HG02588 (cell line): ENCODE data around the gene FNIP2.

Source experiments
- ATAC-seq: cut with Tn5 transposase; IDR thresholded peaks from one replicate; pipeline ENCODE4 v1.9.1; 2021; ENCODE audit warnings: mild to moderate bottlenecking, moderate library complexity; ENCODE audit not compliant: unreplicated experiment

FNIP2 gene

DNA sequence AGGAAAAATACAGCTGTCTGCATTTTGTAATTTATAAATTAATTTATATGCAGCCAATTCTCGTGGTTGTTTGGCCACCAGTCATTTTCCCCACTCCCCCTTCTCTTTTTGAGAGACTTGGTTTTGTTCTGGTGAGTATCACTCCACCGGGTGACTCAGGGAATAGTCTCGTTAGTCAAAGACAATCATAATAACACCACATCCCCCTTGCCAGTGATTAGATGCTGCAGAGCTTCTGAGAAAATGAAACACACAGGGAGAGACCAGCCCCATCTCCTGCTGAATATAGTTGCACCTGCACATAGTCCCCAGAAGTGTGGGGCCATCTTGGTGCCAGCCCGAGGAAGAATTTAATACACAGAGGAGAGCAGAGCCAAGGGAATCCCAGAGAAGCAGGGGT is 8.0 kb upstream of the FNIP2 start:
- ATAC-seq, result no peak

DNA sequence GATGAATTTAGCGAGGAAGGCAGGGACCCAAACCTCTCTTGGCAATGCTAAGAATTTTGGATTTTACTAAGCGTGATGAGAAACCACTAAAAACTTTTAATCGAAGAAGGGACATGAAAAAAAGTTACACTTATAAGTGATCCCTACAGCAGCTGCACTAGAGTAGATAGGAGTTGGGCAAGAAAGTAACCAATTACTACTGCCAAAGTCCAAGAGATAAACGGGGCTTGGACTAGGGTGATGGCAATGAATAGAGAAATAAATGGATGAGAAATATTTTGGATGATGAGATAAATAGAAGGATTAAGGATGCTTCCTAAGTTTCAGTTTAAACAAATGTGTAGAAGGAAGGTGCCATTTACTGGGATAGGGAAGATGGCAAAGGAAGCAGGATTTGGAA is 6.3 kb upstream of the FNIP2 start:
- ATAC-seq, result no peak

DNA sequence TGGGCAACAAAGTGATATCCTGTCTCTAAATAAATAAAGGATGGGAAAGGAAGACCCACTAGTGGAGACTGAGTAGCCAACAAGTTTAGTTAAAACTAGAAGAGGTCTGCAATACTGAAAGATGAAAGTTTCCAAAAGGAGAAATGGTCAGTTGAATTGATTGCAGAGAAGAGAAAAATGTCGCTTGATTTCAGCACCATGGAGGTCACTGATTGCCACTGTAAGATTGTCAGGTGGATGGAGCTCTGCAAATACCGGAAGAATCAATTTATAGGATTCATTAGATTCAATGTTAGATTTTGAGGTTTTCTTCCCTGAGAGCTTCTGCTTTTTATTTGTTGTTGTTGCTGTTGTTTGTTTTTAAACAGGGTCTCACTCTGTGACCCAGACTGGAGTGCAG is 5.4 kb upstream of the FNIP2 start:
- ATAC-seq, result no peak

DNA sequence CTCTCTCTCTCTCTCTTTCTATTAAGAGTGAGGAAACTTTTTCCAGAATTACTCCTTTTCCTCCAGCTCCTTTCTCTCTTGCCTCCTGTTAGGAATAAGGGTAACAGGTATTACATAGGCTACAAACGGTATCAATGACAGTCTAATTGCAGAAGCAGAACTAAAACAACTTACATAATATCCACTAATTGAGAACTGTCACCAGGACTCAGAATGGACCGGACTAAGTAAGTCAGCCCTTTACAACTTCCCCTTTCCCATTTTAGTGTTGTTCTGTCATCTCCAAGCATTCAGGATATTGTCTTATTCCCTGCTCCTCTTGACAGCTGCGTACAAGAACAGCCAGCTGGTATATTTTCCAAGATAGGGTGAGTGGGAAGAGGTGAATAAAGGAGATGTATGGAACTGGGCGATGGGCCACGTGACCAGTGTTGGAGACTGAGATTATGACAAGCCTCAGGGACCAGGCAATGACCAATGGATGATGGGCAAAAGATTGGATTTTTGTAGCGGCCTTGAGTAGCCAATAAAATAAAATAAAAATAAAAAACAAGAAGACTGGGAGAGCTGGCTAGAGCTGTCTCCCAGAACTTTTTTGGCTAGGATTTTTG is 2.3 kb upstream of the FNIP2 start:
- no peak for ATAC-seq

DNA sequence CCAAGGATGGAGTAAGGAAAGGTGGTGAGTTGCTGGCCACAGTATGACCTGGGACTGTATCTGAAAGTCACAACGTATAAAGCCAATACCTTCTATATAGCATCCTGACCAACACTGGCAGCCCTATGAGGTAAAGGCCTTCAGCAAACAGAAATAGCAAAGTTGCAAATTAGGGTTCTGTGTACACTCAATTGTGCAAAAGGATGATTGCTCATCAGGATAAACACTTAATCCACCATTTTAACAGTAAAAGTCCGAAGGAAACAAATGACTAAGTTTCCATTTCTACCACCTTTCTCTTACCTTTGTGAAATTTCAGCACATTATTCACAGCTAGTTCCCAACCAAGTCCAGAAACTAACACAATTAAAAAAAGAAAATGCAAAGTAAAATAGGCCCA is 1.4 kb upstream of the FNIP2 start:
- ATAC-seq, result no peak

DNA sequence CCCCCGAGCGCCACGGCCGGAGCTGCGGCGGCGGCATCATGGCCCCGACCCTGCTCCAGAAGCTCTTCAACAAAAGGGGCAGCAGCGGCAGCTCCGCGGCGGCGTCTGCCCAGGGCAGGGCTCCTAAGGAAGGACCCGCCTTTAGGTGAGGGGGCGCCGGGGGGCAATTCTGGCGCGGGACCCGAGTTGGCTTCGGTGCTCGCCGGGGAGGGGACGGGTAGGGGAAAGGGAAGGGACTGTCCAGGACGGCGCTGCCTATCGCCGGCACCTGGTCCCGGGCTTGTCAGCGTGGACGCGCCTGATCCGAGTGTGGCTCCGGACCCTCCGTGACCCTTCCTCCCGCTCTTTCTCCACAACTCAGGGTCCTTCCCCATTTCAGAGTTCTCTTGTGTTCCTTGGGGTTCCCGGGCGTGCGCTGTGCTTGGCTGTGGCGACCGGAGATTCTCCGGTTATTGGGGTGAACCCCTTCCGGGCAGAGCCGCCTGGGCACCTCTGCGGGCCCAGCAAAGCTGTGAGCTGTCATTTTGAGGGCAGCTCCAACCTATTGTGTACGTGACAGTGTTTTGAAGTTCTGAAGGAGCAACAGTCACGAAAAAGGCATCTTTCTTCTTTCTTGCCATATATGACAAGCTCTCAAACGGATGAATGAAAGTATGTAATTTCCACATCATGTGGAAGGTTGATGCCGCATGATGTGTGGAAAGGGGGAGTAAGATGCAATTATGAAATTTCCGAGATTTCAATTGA is 522 bp downstream of the FNIP2 start:
- ATAC-seq, result peak; percentile 34

DNA sequence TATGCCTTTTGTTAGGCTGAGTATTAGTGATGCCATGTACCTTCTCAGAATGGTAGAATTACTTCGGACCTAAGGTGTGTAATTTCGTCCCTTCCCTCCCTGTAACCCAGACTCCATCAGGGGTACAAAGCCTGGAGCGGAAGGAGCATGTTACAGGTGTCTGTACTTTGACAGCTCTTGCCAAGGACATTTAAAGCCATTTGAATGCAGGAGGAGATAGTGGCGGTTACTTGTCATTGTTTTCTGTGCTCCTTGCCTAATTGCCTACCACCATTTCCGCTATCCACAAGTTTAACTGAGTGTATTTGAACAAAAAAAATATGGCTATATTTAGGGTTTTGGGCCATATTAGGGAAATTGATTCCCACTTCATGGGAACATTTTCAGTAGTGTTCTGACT is 1.8 kb downstream of the FNIP2 start:
- ATAC-seq, result no peak

DNA sequence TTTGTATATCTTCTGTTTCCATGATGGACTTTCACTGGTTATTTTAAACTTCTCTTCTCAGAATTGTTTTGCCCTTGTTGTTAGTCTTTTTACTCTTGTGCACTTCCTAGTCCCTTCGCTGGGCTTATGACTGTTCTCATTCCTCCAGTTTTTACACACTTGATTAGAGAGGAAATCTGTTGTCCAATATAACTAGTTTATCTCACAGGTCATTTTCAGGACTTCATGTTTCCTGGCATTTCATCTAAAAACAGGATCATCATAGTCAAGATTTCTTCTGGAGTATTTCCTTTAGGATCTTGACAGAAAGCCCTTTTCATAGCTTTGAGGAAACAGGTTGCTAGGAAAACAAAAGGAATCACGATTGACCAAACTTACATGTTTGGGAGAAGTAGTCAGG is 3.0 kb downstream of the FNIP2 start:
- no peak for ATAC-seq

DNA sequence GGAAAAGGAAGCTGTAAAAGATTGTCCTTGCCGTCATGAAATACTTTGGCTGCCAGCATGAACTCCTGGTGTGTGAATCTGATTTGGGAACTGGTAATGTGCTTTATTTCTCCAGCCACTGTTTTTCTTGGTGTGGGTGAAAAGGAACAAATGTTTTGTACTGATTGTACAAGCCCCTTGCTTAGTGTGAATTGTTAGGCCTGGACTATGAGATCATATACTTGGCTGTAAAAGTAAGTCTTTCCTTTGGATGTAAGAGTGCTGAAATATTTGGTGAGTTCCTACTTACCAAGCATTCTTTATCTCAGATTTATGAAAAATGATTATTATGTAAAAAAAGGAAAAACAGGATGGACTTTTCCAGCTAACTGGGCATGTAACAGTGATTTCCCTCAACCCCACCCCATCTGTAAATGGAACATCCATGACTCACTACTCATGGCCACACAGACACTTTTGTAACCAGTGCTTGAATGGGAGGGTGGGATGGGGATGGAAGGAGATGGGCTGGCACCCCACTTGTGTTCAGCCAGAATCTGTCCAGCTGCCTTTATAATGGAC is 6.3 kb downstream of the FNIP2 start:
- no peak for ATAC-seq

DNA sequence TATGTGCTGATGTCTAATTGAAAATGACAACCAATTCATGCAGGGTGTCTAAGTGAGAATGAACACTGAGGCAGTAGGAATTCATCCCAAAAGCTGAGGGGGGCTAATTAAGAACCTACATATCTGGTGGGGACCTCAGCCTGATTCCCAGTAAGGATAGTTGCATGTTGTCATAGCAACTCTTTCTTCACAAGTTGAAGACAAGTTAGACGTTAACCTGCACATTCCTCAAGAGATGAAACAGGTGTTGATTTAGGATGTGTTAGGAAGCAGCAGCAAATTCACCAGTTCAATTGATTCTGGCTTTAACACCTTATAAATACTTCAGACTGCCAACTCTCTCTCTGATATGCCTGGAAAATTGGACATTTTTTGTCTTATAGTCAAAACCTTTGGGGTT is 7.3 kb downstream of the FNIP2 start:
- ATAC-seq, result no peak

DNA sequence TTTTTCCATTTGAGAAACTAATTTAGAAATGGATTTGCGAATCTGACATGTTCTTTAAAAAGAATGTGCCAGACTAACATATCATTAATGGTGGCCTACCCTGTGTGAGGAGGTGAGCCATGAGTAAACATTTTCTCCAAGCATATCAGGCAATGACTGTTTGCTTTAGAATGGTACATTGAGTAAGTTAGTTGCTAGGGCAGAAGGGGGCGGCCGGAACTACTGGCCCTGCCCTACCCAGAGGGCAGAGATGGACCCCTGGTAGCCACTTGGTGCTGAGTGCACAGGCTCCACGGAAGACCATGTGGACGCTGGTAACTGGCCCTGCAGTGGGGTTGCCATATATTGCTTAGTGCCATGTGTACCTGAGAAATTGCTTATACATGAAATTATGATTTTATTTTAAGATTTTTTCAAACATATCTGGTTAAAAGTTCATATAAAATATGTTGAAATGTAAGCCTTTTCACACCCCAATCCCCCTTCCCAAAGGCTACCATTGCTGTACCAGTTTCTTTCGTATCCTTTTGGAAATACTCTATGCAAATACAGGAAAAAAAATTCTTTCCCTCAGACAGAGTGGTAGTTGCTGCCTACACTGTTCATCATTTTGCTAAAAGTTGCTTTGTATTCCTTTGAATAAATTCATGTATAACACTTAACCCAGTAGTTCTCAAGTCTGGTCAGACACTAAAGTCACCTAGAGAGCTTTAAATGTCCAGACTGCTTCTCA is 8.8 kb downstream of the FNIP2 start:
- ATAC-seq, result no peak

DNA sequence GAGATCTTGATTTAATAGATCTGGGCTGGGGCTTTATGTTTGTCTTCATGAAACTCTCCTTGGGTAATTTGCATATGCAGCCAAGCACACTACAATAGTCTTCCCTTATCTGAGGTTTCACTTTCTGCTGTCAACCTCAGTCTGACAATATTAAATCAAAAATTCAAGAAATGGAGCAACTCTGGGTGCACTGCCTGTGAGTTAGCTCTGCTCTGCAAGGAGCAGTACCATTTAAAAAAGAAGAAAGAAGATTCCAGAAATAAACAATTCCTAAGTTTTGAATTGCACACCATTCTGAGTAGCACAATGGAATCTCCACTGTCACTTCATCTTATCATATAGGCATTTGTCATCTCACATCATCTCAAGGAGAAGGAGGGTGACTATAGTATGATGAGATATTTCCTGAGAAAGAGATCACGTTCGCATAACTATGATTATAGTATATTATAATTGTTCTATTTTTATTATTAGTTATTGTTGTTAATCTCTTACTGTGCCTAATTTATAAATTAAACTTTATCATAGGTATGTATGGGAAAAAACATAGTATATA is 9.4 kb downstream of the FNIP2 start:
- ATAC-seq, result peak; percentile 95

DNA sequence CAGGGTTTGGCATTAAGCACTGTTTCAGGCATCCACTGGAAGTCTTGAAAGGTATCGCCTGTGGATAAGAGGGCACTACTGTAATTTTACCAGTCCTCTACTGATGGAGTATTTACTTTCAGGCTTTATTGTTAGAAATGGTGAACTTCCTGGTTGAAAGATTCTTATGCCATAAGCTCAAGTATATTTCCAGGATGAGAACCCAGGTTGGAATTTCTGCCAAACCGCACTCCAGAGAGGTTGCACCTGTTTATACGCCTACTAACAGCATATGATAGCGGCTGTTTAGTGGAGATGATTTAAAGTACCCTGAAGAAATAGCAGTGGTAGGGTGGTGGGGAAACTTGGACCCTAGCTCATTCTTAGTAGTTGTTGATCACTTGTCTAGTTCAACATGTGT is 9.9 kb downstream of the FNIP2 start:
- no peak for ATAC-seq

DNA sequence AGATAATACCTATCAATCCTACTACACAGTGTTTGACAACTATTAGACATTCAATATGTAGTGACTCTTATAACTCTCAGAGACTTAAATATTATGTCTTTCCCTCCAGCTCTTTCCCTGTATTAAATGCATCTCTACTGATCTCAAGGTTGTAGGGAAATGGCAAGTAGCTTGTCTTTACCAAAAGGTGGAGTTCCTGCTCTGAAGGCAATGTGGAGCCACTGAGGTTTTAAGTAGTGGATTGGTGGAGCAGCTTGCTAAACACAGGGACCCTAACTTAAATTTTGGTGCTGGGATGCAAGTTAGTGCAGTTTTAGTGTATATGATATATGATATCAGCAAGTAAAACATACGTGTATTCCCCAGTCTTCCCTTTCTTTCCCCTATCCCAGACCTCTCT is 13.1 kb downstream of the FNIP2 start:
- ATAC-seq, result no peak

DNA sequence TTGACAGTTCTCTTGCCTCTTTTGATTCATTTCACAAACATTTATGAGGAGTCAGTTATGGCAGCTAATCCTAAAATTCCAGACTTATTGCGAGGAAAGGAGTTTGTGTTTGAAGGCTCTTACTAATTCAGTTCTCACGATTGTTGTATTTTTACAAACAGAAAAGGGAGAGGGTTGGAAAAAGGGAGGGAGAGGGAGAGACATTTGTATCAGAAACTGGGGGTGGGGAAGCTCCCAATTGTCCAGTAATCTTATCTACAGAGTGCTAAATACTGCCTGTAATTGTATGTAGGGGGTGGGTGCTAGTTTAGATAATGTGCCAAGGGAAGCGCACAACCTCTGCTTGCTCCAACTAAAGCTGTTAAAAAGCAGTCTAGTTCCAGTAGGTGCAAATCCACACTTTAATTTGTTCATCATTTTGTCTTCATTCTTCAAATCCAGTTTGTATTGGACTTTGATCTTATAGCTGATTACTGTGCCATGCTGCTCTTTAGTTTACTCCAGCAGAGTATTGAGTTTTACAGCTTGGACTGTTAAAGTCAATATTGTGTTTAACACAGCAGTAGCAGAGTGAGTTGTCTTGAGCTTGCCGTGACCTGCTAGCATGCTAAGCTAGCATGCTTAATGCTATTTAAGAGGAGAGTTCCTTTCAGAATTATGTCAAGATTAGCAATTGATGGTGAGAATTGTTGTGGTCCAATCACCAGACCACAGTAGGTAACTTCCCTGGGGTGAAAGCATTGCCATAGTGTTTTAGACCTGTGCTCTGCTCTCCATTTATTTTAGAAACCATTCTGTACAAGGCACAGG is 13.9 kb downstream of the FNIP2 start:
- peak; percentile 46 for ATAC-seq

DNA sequence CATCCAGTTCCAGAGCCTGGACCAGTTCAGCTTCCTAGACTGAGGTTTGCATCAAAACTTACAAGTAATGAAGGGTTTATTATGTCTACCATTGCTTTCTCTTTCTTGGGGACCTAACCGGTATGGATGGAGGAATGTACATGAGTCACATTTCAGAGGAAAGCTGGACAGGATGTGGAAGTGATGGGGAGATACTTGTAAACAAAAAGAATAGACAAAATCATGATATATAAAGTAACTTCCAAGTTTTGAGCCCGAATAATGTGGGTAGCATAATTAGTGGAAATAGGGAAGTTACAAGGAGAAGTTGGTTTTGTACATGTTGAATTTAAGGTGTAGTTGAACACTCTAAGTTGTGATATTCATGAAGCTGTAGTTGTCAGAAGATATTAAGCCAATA is 15.0 kb downstream of the FNIP2 start:
- ATAC-seq, result no peak

DNA sequence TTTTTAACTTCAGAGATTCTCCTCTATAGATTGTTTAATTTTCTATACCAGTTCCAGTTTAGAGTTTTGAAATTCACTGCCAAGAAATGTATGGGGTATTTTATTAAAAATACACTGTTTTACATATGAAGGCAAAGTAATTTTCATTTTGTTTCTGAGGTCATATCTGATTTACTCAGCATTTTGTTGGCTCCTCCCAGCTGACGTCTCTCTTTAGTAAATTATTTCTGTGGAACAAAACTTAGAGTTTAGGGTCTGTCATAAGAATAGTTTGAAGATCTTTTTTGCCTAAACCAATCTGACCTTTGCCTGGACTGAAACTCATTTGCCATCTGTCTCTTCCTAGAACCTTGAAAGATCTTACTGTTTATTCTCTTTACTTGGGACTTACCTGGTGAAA is 16.9 kb downstream of the FNIP2 start:
- no peak for ATAC-seq

DNA sequence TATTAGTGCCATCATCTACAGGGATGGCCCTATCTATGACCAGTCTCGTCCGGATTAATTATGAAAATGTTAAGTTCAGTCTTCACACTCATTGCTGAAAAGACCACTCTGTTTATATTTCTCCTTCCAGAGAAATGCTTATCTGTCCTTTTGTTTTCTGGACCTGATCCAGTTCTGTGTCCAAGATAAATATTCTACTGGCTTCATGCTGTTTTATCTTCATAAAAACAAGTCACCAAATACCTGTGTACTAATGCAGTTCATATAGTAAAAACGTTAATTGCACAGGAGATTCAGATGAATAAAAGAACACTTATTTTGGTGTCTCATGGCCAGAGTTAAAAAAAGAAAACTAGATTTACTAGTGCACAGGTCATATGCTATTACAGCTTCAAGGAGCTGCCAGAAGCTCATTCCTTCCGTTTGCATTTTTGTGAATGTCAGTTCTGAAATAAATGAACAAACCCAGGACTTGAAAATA is 17.3 kb downstream of the FNIP2 start:
- ATAC-seq, result no peak

DNA sequence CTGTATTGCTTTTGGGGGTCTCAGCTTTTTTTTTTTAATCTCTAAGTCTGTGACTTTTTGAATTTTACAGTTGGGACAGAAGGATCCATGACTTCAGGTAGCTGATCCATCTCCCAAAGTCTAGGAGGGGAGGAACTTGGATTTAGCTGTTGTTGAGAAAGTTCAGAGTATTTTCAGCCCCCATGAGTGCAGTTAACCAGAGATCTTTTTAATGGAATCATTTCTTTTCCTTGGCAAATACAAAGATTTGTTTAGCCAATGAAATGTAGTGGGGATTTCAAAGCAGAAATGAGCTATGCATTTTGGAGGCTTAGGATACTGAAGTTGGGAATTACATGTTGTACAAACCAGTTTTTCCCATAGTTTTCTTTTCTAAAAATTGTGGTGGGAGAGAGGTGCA is 18.1 kb downstream of the FNIP2 start:
- no peak for ATAC-seq

DNA sequence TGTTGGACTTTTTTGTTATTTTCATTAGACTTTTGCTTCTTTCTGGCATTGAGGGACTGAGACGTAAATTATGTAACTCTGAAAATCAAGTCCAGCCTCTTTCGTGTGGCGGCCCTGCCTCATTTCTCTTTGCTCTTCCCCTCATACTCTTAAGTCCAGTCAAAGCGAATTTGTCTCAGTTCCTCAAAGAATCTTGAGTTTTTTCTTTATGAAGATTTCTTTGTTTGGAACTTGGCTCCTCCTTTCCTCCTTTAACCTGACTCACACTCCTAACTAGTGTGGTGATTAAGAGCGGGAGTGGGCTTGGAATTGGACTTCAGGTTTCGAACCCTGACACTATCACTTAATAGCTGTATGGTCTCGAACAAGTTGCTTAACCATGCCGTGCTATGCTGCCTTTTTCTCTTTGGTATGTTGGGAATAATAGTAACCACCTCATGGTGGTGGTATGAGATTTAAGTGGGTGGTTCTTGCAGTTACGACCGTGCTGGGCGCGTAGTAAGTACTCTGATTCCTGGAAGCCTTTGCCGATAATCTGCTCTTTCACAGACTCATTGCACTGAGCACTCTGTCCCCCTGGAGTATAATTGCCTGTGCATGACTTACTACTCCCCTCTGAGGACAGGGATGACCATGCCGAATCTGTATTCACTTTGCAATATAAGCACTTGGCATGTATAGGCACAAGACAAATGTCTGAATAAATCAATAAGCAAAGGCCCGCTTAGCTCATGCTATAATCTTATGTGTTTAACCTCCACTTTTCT is 19.1 kb downstream of the FNIP2 start:
- no peak for ATAC-seq
